B cell (primary cell): Measurements from ENCODE around the gene CALCOCO1.

ENCODE experiments used
- EZH2 ChIP-seq: IDR thresholded peaks from 2 replicates; pipeline ENCODE4 v1.6.1; 2012; ENCODE audit warnings: borderline replicate concordance, low read depth, mild to moderate bottlenecking, moderate library complexity, low read length; ENCODE audit not compliant: insufficient read depth, poor library complexity, severe bottlenecking
- TF ChIP-seq, protein P1 (sequence below): fragments of 200-600 bp; IDR thresholded peaks from one replicate; pipeline ENCODE4 v1.8.0; 2022; ENCODE audit warnings: antibody characterized with exemption, mild to moderate bottlenecking

DNA sequence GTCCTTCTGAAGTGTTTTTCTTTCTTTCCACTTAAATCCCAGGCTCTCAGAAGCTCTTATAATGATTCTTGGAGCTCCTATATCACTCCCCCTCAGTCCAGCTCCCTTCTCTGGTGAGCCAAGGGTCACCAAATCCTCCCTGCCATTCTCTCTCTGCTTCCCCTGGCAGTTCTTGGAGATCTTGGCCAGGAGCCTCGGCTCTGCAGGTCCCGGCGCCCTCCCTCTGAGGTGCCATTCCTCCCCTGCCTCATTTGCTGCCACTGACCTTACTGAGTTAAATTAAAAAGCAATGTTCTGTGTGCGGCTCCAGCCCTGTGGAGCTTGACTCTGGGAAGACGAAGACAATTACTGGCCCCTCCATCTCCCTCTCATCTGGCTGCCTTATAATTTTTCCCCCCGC, 17.5 kb upstream of the CALCOCO1 start:
- TF ChIP-seq, protein P1, sequence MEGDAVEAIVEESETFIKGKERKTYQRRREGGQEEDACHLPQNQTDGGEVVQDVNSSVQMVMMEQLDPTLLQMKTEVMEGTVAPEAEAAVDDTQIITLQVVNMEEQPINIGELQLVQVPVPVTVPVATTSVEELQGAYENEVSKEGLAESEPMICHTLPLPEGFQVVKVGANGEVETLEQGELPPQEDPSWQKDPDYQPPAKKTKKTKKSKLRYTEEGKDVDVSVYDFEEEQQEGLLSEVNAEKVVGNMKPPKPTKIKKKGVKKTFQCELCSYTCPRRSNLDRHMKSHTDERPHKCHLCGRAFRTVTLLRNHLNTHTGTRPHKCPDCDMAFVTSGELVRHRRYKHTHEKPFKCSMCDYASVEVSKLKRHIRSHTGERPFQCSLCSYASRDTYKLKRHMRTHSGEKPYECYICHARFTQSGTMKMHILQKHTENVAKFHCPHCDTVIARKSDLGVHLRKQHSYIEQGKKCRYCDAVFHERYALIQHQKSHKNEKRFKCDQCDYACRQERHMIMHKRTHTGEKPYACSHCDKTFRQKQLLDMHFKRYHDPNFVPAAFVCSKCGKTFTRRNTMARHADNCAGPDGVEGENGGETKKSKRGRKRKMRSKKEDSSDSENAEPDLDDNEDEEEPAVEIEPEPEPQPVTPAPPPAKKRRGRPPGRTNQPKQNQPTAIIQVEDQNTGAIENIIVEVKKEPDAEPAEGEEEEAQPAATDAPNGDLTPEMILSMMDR: no peak
- TF ChIP-seq EZH2: no peak
